NCI-H128 (cell line): Measurements from ENCODE around the gene CDKL5.

Source experiments
- DNase-seq: peaks from one replicate; lab custom pipeline; 2025; ENCODE audit not compliant: unreplicated experiment; lab: John Stamatoyannopoulos, UW

CDKL5 gene

DNA sequence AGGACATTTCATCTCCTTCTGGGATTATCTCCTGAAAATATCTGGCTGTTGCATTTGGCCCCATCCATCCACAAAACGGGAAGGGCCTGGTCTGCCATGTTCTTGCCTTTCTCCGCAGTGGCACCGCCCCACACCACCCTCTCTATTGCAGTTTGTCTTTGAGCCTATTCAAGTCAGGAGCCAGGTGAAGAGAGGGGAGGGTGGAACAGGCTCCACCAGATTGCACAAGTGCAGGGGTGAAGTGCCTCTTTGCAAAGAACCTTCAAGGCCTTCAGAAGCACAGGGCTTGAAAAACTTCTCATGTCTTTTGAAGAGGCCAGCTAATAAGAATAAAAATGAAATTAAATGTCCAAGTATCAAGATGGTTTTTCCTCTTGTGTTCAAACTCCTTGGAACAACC lies 217.8 kb downstream of the CDKL5 start:
- no peak for DNase-seq

DNA sequence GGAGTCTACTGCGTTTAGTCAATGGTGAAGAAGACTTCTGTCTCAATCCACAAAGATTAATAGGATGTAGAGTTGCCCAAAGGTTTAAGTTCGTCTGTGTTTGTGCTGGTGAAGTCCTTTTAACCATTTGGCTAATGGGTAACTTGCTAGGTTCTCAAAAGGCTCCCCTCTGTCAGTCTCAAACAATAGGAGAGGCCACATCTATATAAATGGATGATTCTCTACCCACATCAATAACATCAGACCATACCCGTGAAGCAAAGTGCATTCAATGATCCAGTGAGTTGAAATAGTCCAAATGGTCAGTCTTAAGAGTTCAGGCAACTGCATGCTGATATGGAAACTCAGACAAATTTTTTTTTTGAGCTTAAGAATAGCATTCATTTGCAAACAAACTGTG lies 218.4 kb downstream of the CDKL5 start:
- DNase-seq = no peak

GRCh38 chrX:18647621-18648020 lies 222.2 kb downstream of the CDKL5 start:
- DNase-seq = no peak

DNA sequence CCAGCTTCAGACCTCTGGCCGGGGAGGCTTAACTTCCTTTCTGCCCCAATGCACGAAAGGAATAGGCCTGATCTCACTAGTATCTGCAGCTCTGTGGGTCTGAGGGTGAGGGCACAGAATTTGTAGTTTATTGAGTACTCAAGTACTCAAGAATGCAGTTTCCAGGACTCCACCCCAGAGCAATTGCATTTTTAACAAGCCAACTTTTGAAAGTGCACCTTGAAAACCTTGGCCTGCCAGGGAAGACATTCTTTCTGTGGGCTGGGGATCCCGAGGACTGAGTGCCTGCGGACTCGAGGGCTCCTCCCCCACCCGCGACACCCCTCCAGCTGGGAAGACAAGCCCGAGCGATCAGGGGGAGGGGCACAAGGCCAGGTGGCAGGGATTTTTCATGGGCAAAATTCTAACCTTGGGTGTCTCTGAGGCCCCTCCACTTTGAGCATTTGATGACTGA lies 224.1 kb downstream of the CDKL5 start:
- DNase-seq = no peak

- no peak for DNase-seq
Observed at GRCh38 chrX:18650662-18651061, 225.3 kb downstream of the CDKL5 start.

GRCh38 chrX:18652636-18653035 lies 227.2 kb downstream of the CDKL5 start:
- DNase-seq = no peak

DNA sequence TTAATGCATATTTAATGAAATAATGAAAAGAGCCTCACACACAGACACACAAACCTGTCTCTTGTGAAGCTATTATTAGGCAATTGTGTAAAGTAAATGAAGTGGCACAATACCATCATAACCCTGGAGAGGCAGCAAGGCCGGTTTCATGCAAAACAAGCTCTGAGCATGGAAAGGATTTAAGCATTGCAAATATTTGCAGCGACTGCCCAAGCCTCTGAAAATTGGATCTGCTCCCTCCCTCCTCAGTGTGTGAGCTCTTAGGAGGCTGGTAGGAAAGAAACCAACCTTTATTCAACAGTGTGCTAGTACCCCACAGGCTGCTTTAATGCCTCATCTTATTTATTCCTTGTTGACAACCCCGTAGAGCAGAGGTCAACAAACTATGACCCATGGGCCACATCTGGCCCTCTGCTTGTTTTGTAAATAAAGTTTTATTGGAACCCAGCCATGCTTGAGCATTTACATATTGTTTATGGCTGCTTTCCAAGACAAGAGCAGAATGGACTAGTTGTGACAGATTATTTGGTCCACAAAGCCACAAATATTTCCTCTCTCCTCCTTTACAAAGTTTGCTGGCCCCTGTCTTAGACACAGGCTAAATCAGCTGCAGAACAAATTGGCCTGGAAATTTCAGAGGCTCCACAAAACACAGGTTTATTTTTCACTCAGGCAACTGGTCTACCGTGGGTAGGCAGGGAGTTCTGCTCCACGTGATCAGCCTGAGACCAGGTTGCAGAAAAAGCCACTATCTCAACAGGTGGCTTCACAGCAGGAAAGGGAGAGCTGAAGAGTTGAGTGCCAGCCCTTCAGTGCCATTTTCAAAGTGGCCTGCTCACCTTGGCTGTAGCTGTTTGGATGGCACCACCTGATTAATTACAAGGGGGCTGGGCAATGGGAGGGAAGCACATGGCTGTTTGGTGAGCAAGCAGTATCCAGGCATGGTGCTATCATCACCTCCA lies 229.7 kb downstream of the CDKL5 start:
- no peak for DNase-seq

GRCh38 chrX:18661273-18661672 lies 235.9 kb downstream of the CDKL5 start:
- no peak for DNase-seq

DNA sequence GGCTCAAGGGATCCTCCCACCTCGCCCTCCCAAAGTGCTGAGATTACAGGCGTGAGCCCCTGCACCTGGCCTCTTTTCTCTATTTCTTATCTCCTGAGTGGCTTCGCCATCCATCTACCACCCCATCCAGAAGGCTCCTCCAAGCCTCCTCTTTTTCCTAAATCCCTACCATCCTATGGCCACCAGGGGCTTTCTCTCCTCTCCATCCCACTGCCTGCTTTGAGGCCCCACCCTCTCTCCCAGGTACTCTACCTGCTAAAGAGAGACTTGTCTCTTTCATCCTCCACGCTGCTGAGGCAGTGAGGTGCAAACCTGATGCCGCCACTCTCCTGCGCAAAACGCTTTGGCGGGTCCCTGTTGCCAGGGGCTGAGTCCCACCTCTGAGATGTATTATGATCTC lies 239.5 kb downstream of the CDKL5 start:
- DNase-seq = no peak

- no peak for DNase-seq
Observed at GRCh38 chrX:18666614-18667013, 241.2 kb downstream of the CDKL5 start.

- peak; percentile 23 for DNase-seq
Observed at GRCh38 chrX:18668071-18668835, 242.8 kb downstream of the CDKL5 start.

- DNase-seq = no peak
Observed at GRCh38 chrX:18672008-18672407, 246.6 kb downstream of the CDKL5 start, which contains the start of gene RS1. TSS of gene RS1 (minus strand) at chrX:18672108. CDS start at chrX:18672068, 40 bp downstream.

GRCh38 chrX:18674417-18674787 lies 249.0 kb downstream of the CDKL5 start:
- DNase-seq = no peak

- peak; percentile 52 for DNase-seq
Observed at GRCh38 chrX:18674788-18675735, 249.7 kb downstream of the CDKL5 start.

- DNase-seq = no peak
Observed at GRCh38 chrX:18676050-18676449, 250.6 kb downstream of the CDKL5 start.

- DNase-seq = no peak
Observed at GRCh38 chrX:18676470-18676869, 251.1 kb downstream of the CDKL5 start.

DNA sequence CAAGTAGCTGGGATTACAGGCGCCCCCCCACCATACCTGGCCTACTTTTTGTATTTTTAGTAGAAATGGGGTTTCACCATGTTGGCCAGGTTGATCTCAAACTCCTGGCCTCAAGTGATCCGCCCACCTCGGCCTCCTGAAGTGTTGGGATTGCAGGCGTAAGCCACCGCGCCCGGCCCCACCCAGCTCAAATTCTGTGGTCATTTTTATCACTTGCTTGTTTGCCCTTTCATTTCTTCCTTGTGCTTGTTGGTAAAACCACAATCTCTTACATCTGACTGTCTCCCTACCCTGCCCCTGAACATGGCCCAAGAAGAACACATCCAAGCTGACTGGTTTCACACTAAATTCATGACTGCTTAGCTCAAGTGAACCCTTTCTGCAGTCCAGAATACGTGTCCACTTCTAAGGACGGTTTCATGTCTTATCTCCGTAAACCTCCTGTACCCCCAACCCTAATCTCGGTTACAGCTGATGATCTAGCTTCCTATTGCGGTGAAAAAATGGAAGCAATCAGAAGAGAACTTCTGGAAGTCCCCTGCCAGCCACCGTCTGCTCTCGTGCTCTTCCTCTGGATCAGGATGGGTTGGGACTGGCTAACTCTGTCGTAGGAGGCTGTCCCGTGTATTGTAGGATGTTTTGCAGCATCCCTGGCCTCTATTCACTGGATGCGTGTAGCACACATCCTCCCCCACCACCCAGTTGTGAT lies 251.9 kb downstream of the CDKL5 start:
- no peak for DNase-seq

- no peak for DNase-seq
Observed at GRCh38 chrX:18681996-18682395, 256.6 kb downstream of the CDKL5 start.

DNA sequence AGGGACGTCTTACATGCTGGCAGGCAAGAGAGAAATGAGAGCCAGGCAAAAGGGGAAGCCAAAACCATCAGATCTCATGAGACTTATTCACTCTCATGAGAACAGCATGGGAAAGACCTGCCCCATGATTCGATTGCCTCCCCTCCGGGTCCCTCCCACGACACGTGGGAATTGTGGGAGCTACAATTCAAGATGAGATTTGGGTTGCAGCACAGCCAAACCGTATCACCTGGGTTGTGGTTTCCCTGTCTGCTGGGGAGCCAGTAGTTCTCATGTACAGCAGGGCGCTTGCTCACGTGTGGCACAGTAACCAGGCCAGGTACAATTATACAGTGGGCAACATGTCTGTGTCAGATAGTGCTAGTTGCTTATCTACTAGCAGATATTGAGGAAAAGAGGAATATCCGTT lies 257.6 kb downstream of the CDKL5 start:
- no peak for DNase-seq

DNA sequence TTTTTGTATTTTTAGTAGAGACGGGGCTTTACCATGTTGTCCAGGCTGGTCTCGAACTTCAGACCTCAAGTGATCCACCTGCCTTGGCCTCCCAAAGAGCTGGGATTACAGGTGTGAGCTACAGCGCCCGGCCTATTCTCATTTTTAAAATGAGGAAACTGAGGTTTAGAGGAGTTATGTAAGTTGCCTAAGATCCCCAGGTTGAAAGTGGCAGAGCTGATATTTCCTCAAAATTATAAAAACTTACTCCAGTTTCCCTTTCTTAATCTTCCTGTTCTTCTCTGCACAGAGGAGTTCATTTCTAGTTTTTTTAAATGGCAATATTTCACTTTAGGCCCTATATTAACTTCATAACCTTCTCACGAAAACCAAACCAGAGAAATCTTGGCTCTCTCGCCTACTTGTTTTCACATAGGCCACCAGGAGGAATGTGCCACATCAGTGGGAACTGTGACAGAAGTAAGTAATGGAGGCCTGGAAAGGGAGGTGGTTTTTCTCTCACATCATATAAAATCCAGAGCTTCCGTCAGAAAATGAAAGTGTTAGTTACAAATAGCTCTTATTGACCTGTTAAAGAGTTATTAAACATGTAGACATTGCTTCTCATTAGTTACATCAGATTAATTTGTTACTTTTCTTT lies 262.6 kb downstream of the CDKL5 start:
- no peak for DNase-seq
